Measurements from ENCODE around the gene TNRC18. TPM values are rescaled to one million over a fixed set of nuclear protein-coding genes. Genes with fewer than 3 reads are reported as not detected.
"Not testable (repeated sequence)": the region's sequence is repeated elsewhere in the genome, so short reads cannot be mapped to it uniquely, and the experiment has no call there.

TNRC18 gene
- polyA plus RNA-seq, 1 of the 3 experiments (the other 2 are of a cell fraction): 34.4 TPM

DNA sequence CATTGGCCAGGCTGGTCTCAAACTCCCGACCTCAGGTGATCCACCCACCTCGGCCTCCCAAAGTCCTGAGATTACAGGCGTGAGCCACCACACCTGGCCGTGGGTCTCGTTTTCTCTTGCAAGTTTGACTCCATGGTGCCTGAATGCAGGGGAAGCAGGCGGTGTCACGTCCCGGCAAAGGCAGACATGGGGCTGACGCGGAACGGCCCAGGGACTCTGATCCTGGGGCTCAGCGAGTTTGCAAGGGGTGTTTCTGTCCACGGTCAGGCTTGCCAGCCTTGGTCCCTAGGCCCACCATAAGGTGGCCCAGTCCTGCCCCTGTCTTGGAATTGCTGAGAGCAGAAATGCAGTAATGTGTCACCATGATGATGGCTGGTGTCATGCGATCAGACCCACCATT, 147.5 kb downstream of the TNRC18 start:
- CTCF ChIA-PET: interaction anchor here (1.0 to 2.2 kb wide), 4 partner anchors 9 to 174 kb away, joined by 3 to 13 read pairs (median 6); no protein-coding TSS in a partner anchor
- not testable (repeated sequence) for H3K4me2 ChIP-seq; H3K9me2 ChIP-seq; H3K36me3 ChIP-seq (replicated peaks in 1 of 2; ENCODE audit: control insufficient read depth in 1 of 2, insufficient read depth in 2 of 2, low read length in 1 of 2); H4K20me1 ChIP-seq (ENCODE audit: insufficient read depth); H3K79me2 ChIP-seq (ENCODE audit: insufficient read depth); H3K9me3 ChIP-seq; DNase-seq; H2AFZ ChIP-seq (ENCODE audit: low read depth); H3K9ac ChIP-seq; H3K27me3 ChIP-seq (ENCODE audit: insufficient read depth); H3K4me3 ChIP-seq (ENCODE audit: low read depth in 2 of 2, low read length in 1 of 2)
- 72% methylated on average over 7 of the region's 14 CpGs for WGBS (ENCODE audit: low lambda C conversion rate)
- POLR2A ChIA-PET: interaction anchor here (0.9 to 1.0 kb wide), 2 partner anchors 9 to 36 kb away, joined by 3 read pairs; no protein-coding TSS in a partner anchor
- Histone ChIP-seq H3F3A (replicated peaks; ENCODE audit: insufficient read depth) (peaks cover 22% of the 10 kb centered on the region), H3K4me1 (ENCODE audit: control insufficient read depth in 1 of 2, insufficient read depth in 2 of 2, low read depth in 1 of 2, low read length in 1 of 2) (peaks cover 0 to 23% of the 10 kb centered on the region in 2 experiments; a peak in 1 of 4 replicates), H3K27ac (ENCODE audit: low read depth in 2 of 2, low read length in 1 of 2) (peak overlapping the region in 1 of 2 experiments; percentile 97; a peak in 2 of 4 replicates)

DNA sequence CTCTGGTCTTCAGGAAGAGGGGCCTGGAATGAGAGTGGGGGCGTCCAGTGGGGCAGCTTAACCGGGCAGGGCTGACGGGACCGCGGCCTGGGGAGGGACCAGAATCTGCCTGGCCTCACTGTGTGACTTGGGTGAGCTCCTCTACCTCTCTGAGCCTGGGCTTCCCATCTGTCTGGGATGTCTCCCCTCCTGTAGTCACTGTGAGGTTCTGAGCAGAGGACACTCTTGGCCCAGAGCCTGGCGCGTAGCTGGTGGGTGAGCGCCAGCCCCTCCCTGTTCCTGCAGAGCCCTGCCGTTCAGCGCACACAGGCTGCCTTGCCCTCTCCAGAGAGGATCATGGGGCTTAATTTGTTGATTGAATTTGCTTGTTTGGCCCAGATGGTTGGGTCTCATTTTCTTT, 148.1 kb downstream of the TNRC18 start:
- H3K27me3 ChIP-seq (ENCODE audit: insufficient read depth); DNase-seq; H3K9me2 ChIP-seq; H3K9me3 ChIP-seq; H3K9ac ChIP-seq; H2AFZ ChIP-seq (ENCODE audit: low read depth); H3K79me2 ChIP-seq (ENCODE audit: insufficient read depth); H3K36me3 ChIP-seq (replicated peaks in 1 of 2; ENCODE audit: control insufficient read depth in 1 of 2, insufficient read depth in 2 of 2, low read length in 1 of 2); H3K4me3 ChIP-seq (ENCODE audit: low read depth in 2 of 2, low read length in 1 of 2); H4K20me1 ChIP-seq (ENCODE audit: insufficient read depth); H3K4me2 ChIP-seq: not testable (repeated sequence)
- ChIA-PET CTCF (interaction anchor here (1.6 to 2.2 kb wide), 2 partner anchors 9 to 35 kb away, joined by 8 to 13 read pairs; no protein-coding TSS in a partner anchor), POLR2A (interaction anchor here (0.5 to 0.6 kb wide), 2 partner anchors 9 to 34 kb away, joined by 3 to 4 read pairs; no protein-coding TSS in a partner anchor)
- peak overlapping the region in 1 of 2 experiments; percentile 97; a peak in 2 of 4 replicates for H3K27ac ChIP-seq (ENCODE audit: low read depth in 2 of 2, low read length in 1 of 2)
- peaks cover 19% of the 10 kb centered on the region for H3F3A ChIP-seq (replicated peaks; ENCODE audit: insufficient read depth)
- 19% methylated on average over 5 of the region's 10 CpGs for WGBS (ENCODE audit: low lambda C conversion rate)
- peaks cover 0 to 23% of the 10 kb centered on the region in 2 experiments; a peak in 1 of 4 replicates for H3K4me1 ChIP-seq (ENCODE audit: control insufficient read depth in 1 of 2, insufficient read depth in 2 of 2, low read depth in 1 of 2, low read length in 1 of 2)
- peak; percentile 50 for TF ChIP-seq CHD2 (IDR thresholded peaks at IDR 0.05; ENCODE audit: low read length, partially characterized antibody)
- 0 out of 2 replicates have a peak, but pooled peaks have one; percentile 45 for TF ChIP-seq RCOR1 (IDR thresholded peaks at IDR 0.05; ENCODE audit: low read length)
- peak in 1 of 2 experiments; percentile 26; a peak in 1 of 4 replicates for TF ChIP-seq EP300 (IDR thresholded peaks at IDR 0.05; ENCODE audit: borderline replicate concordance in 1 of 2, low read depth in 1 of 2, low read length in 1 of 2)

DNA sequence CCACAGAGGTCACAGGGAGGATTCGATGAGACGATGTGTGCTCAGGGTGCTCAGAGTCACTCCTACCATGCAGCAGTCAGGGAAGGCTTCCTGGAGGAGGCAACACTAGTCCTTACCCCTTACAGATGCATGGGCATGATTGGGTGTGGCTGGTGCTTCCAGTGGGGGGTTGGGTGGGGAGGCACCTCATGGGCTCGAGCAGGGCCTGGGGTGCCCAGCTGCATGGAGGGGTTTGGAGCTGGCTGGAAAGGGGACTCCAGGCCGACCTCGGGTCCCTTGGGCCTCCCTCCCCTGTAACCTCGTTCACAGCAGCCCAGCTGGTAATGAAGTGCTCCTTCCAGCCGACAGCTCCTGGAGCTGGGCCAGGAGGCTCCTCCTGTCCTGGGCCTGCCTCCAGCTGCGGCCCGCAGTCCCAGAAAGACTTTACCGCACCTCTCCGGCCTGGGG, 148.6 kb downstream of the TNRC18 start:
- not testable (repeated sequence) for H3K27me3 ChIP-seq (ENCODE audit: insufficient read depth); H3K4me2 ChIP-seq; H3K9ac ChIP-seq; H2AFZ ChIP-seq (ENCODE audit: low read depth); H3K9me2 ChIP-seq; H3K36me3 ChIP-seq (replicated peaks in 1 of 2; ENCODE audit: control insufficient read depth in 1 of 2, insufficient read depth in 2 of 2, low read length in 1 of 2); H3K4me3 ChIP-seq (ENCODE audit: low read depth in 2 of 2, low read length in 1 of 2); H3K79me2 ChIP-seq (ENCODE audit: insufficient read depth); H3K9me3 ChIP-seq; H4K20me1 ChIP-seq (ENCODE audit: insufficient read depth)
- Histone ChIP-seq H3K4me1 (ENCODE audit: control insufficient read depth in 1 of 2, insufficient read depth in 2 of 2, low read depth in 1 of 2, low read length in 1 of 2) (peaks cover 0 to 23% of the 10 kb centered on the region in 2 experiments; a peak in 1 of 4 replicates), H3F3A (replicated peaks; ENCODE audit: insufficient read depth) (peaks cover 14% of the 10 kb centered on the region), H3K27ac (ENCODE audit: low read depth in 2 of 2, low read length in 1 of 2) (peak overlapping the region in 1 of 2 experiments; percentile 74; a peak in 2 of 4 replicates)
- CTCF ChIA-PET: interaction anchor here (1.6 to 2.2 kb wide), 2 partner anchors 10 to 35 kb away, joined by 8 to 13 read pairs; no protein-coding TSS in a partner anchor
- peak; percentile 81 for DNase-seq
- 31% methylated on average over 7 of the region's 11 CpGs for WGBS (ENCODE audit: low lambda C conversion rate)
- POLR2A ChIA-PET: interaction anchor here (0.5 to 0.6 kb wide), 2 partner anchors 10 to 34 kb away, joined by 3 to 4 read pairs; no protein-coding TSS in a partner anchor

DNA sequence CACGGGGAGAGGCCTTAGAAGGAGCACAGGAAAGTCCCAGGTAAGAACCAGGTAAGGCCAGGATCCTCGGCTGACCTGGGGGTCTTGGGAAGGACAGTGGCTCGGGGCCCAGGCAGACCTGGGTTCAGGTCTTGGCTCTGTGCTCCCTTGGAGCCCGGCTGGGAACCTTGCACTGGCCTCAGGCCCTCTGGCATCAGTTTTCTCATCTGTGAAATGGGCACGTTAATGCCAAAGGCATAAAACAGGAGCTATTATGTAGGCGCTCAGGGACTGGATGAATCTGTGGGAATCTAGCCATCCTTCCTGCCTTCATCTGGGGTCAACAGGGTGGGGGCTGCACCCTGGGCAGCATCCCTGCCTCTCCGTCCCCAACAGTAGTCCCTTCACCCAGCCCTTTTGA, 149.2 kb downstream of the TNRC18 start:
- no peaks in the 10 kb centered on the region for H3K36me3 ChIP-seq (replicated peaks in 1 of 2; ENCODE audit: control insufficient read depth in 1 of 2, insufficient read depth in 2 of 2, low read length in 1 of 2)
- peaks cover 0 to 23% of the 10 kb centered on the region in 2 experiments; a peak in 1 of 4 replicates for H3K4me1 ChIP-seq (ENCODE audit: control insufficient read depth in 1 of 2, insufficient read depth in 2 of 2, low read depth in 1 of 2, low read length in 1 of 2)
- no peak overlapping the region for H3K4me3 ChIP-seq (ENCODE audit: low read depth in 2 of 2, low read length in 1 of 2)
- ChIA-PET CTCF (interaction anchor here (2.2 kb wide), 1 partner anchor 34 kb away, joined by 13 read pairs; no protein-coding TSS in a partner anchor), POLR2A (no interaction called here)
- H3F3A ChIP-seq (replicated peaks; ENCODE audit: insufficient read depth): peaks cover 8% of the 10 kb centered on the region
- peak overlapping the region in 1 of 2 experiments; percentile 74; a peak in 1 of 4 replicates for H3K27ac ChIP-seq (ENCODE audit: low read depth in 2 of 2, low read length in 1 of 2)
- no peak overlapping the region for H3K9ac ChIP-seq
- H3K9me2 ChIP-seq: no peaks in the 10 kb centered on the region
- 76% methylated on average over 7 of the region's 7 CpGs for WGBS (ENCODE audit: low lambda C conversion rate)
- no peak overlapping the region for H2AFZ ChIP-seq (ENCODE audit: low read depth)
- DNase-seq: no peak
- no peaks in the 10 kb centered on the region for H3K79me2 ChIP-seq (ENCODE audit: insufficient read depth)
- peaks cover 7% of the 10 kb centered on the region; the same call in 1 of the 2 replicates for H3K27me3 ChIP-seq (ENCODE audit: insufficient read depth)
- H3K9me3 ChIP-seq: no peaks in the 10 kb centered on the region
- H3K4me2 ChIP-seq: no peak overlapping the region
- no peaks in the 10 kb centered on the region for H4K20me1 ChIP-seq (ENCODE audit: insufficient read depth)
- TF ChIP-seq POLR2AphosphoS5 (IDR thresholded peaks at IDR 0.05; ENCODE audit: low read depth, low read length) (no peak), MEF2A (IDR thresholded peaks at IDR 0.05; ENCODE audit: borderline replicate concordance, low read depth) (no peak), CHD2 (IDR thresholded peaks at IDR 0.05; ENCODE audit: low read length, partially characterized antibody) (no peak), TAF1 (IDR thresholded peaks at IDR 0.05; ENCODE audit: borderline replicate concordance, low read depth, low read length) (no peak), NFIC (IDR thresholded peaks at IDR 0.05; ENCODE audit: borderline replicate concordance) (no peak)
- TF ChIP-seq, protein P1, sequence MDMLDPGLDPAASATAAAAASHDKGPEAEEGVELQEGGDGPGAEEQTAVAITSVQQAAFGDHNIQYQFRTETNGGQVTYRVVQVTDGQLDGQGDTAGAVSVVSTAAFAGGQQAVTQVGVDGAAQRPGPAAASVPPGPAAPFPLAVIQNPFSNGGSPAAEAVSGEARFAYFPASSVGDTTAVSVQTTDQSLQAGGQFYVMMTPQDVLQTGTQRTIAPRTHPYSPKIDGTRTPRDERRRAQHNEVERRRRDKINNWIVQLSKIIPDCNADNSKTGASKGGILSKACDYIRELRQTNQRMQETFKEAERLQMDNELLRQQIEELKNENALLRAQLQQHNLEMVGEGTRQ (IDR thresholded peaks at IDR 0.05; ENCODE audit: borderline replicate concordance, low read depth, low read length): no peak
- TF ChIP-seq, protein P2, sequence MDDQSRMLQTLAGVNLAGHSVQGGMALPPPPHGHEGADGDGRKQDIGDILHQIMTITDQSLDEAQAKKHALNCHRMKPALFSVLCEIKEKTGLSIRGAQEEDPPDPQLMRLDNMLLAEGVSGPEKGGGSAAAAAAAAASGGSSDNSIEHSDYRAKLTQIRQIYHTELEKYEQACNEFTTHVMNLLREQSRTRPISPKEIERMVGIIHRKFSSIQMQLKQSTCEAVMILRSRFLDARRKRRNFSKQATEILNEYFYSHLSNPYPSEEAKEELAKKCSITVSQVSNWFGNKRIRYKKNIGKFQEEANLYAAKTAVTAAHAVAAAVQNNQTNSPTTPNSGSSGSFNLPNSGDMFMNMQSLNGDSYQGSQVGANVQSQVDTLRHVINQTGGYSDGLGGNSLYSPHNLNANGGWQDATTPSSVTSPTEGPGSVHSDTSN (IDR thresholded peaks at IDR 0.05): no peak
- TF ChIP-seq, protein P3, sequence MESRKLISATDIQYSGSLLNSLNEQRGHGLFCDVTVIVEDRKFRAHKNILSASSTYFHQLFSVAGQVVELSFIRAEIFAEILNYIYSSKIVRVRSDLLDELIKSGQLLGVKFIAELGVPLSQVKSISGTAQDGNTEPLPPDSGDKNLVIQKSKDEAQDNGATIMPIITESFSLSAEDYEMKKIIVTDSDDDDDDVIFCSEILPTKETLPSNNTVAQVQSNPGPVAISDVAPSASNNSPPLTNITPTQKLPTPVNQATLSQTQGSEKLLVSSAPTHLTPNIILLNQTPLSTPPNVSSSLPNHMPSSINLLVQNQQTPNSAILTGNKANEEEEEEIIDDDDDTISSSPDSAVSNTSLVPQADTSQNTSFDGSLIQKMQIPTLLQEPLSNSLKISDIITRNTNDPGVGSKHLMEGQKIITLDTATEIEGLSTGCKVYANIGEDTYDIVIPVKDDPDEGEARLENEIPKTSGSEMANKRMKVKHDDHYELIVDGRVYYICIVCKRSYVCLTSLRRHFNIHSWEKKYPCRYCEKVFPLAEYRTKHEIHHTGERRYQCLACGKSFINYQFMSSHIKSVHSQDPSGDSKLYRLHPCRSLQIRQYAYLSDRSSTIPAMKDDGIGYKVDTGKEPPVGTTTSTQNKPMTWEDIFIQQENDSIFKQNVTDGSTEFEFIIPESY (IDR thresholded peaks at IDR 0.05; ENCODE audit: borderline replicate concordance, low read depth): no peak

Data from SK-N-SH (cell line).